Stimulated activated CD8-positive, alpha-beta memory T cell treated with anti-CD3 and anti-CD28 coated beads, Interleukin-7, amount 100 ng/mL, for 24 hours (primary cell): ENCODE measurements around the gene PAQR5.
"Not testable (repeated sequence)": the region's sequence is repeated elsewhere in the genome, so short reads cannot be mapped to it uniquely, and the experiment has no call there.

Source experiments
- DNase-seq: peaks from one replicate; pipeline ENCODE4 v3.0.0-alpha.2; 2020; ENCODE audit warnings: low read depth

PAQR5 gene

GRCh38 chr15:69357773-69358771 lies 59.4 kb downstream of the PAQR5 start:
- no peak for DNase-seq

GRCh38 chr15:69358850-69359249 lies 60.1 kb downstream of the PAQR5 start:
- no peak for DNase-seq

- DNase-seq, result no peak
Measured at GRCh38 chr15:69359722-69360121, 61.0 kb downstream of the PAQR5 start.

DNA sequence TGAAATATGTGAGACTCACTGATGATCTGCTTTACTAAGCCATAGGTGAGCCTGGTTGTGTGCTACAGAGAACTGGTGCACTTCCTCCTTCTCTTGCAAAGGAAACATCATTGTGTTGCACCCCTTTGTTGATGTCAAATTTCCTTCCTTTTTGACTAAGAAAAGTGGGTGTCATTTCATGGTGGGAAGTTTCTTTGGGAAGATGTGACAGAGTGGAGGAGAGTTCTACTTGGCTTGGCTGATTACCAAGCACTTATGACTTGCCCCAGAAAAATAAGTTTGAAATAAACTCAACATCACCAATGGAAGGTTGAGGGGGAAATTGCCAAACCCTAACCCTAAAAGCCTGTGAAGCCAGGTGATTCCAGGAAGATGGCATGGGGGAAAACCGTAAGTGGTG lies 61.9 kb downstream of the PAQR5 start:
- DNase-seq, result no peak

DNA sequence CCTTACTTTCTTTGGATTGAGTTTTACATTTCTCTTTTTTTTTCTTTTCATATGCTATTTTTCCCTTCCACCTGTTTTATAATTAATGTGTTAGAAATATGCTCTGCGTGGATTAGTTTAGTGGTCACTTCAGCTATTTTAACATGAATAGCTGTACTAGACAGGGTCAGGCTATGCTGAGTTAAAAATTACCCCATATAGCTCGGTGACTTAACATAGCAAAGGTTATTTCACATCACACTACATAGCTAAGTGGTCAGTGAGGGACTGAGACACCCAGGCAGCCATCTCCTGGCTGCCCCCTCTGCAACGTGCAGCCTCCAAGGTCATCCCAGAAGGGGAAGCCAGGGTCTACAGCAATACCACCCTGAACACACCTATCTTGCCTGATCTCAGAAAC lies 68.5 kb downstream of the PAQR5 start:
- DNase-seq, result no peak

GRCh38 chr15:69369631-69370030 lies 70.9 kb downstream of the PAQR5 start:
- DNase-seq, result no peak

DNA sequence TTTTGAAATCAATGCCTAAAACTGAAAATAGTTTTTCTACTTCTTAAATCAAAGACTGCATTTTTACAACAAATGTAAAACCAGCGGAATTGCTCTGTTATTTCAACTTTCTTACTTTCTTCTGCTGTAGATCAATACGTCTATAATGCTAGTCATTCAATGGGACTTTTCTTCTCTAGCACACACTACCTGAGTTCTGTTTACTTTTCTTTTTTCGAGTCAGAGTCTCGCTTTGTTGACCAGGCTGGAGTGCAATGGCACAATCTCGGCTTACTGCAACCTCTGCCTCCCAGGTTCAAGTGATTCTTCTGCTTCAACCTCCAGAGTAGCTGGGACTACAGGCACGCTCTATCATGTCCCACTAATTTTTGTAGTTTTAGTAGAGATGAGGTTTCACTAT lies 74.7 kb downstream of the PAQR5 start:
- no peak for DNase-seq

DNA sequence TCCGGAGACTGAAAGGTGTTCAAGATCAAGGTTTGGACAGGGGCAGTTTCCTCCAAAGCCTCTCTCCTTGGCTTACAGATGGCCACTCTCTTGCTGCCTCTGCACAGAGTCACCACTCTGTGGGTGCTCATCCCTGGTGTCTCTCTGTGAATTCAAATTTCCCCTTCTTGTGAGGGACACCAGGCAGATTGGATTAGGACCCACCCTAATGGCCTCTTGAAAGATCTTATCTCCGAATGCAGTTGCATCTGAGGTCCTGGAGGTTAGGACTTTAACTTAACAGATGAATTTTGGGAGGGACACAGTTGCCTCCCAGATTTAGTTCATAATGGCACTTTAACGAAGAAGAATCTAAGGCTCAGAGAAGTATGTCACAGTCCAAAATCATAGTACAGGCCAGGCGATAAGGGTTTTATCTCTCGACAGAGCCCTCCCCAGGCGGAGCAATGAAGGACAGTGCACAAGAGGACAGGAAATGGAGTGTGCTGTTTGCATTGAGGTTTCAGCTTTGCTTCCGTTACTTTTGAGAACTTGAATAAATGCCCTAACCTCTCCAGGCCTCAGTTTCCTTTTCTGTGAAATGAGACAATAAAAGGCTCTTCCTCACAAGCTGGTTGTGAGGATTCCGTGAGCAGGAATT lies 76.6 kb downstream of the PAQR5 start:
- DNase-seq, result no peak

DNA sequence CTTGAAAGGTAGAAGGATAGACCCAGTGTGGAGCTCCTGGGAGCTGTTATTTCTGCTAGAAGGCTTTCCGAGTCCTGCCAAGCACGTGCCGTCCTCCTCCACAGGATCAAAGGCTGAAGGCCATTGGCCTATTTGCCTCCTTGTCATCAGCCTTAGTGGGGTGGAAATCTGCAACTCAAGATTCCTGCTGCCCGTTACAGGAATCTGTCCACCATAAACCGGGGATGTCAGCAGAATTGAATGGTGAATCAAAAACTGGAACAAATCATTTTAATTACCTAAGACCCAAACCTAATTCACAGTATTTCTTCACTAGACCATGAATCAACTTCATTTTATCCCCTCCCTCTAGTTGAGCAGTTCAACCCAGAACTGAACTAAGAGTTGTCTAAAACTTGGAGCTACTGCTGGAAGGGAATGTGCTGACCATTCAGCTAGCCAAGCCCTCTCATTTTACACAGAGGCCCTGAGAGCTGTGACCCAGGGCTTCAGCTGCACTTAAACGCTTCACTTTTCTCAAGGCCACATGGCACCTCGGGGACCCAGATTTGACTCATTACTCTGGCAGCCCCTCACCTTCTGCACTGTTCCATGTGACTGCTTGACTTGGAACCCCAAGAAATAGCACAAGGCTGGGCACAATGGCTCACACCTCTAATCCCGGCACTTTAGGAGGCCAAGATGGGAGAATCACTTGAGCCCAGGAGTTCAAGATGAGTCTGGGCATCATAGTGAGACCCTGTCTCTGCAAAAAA lies 78.7 kb downstream of the PAQR5 start:
- no peak for DNase-seq

- no peak for DNase-seq
Measured at GRCh38 chr15:69380100-69380725, 81.5 kb downstream of the PAQR5 start.

DNA sequence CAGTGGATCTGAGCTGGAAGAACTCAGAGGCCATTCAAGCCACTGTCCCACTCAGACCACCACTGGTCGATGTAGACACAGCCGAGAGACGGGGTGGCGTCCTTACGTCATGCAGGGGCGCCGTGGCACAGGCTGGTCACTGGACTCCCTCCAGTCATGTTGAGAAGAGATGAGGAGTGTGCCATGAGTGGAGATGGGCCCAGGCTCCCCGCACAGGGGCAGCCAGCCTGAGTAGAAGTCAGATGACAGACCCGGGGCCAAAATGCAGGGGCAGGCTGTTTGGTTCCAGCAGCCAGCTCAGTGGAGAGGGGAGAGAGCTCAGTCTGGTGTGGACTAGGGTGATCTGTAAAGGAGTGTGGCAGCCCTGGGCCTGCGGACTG lies 82.0 kb downstream of the PAQR5 start:
- DNase-seq, result no peak

GRCh38 chr15:69382176-69382575 lies 83.5 kb downstream of the PAQR5 start:
- DNase-seq, result not testable (repeated sequence)

DNA sequence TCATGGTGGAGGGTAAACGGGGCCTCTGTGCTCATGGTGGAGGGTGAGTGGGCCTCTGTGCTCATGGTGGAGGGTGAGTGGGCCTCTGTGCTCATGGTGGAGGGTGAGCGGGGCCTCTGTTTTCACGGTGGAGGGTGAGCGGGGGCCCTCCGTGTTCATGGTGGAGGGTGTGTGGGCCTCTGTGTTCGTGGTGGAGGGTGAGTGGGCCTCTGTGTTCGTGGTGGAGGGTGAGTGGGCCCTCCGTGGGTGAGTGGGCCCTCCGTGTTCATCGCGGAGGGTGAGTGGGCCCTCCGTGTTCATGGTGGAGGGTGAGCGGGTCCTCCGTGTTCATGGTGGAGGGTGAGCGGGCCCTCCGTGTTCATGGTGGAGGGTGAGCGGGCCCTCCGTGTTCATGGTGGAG lies 85.4 kb downstream of the PAQR5 start:
- DNase-seq, result not testable (repeated sequence)

- no peak for DNase-seq
Measured at GRCh38 chr15:69384626-69385598, 86.2 kb downstream of the PAQR5 start.

DNA sequence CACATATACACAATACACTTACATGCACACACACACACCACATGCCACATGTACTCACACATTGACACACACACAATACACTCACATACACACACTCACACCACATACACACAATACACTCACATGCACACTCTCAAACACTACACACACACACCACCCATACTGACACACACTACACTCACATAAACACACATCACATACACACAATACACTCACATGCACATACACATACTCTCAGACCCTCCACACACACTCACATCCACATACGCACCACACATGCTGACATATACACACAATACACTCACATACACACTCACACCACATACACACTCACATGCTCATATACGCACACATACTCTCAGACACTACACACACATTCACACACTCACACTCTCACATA lies 87.1 kb downstream of the PAQR5 start:
- no peak for DNase-seq

DNA sequence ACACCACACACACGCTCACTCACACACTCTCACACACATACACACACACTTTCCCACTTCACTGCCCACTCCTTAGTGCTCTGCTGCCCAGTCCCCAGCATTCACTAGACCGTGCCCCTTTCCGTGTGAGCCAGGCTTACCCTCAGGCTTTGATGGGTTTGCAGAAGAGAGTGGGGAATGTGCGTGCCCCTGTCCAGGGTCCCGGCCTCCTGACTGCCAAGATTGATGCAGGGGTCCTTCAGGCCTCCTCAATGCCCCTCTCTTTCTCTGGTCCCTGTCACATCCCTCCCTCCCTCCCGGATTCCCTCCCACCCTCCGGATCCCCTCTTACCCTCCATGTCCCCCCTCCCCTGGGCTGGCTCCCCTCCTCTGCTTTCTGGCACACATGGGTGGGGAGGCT lies 87.6 kb downstream of the PAQR5 start:
- DNase-seq, result no peak

GRCh38 chr15:69388260-69388705 lies 89.6 kb downstream of the PAQR5 start:
- no peak for DNase-seq

- no peak for DNase-seq
Measured at GRCh38 chr15:69389426-69389825, 90.7 kb downstream of the PAQR5 start.

GRCh38 chr15:69390575-69390974 lies 91.9 kb downstream of the PAQR5 start:
- no peak for DNase-seq

- no peak for DNase-seq
Measured at GRCh38 chr15:69391046-69391757, 92.5 kb downstream of the PAQR5 start.
